Keratinocyte (primary cell): Measurements from ENCODE around the gene EEIG2.

Experiments used
- EZH2 ChIP-seq: IDR thresholded peaks from one replicate; pipeline ENCODE4 v1.6.1; 2012; ENCODE audit warnings: inconsistent platforms, mild to moderate bottlenecking, low read length, moderate library complexity
- TF ChIP-seq, protein P1 (sequence below), 3 experiments: IDR thresholded peaks in 1 of 3; conservative IDR thresholded peaks in 1 of 3; optimal IDR thresholded peaks in 1 of 3; 2 replicates in 2 of 3; 3 replicates in 1 of 3; pipeline versions ENCODE3 to v1.5.1; 2011; ENCODE audit warnings: low read length in 3 of 3, mild to moderate bottlenecking in 3 of 3, moderate library complexity in 2 of 3, control low read depth in 1 of 3, inconsistent platforms in 1 of 3; ENCODE audit not compliant: insufficient read depth in 2 of 3; ENCODE audit errors: extremely low read depth in 1 of 3

DNA sequence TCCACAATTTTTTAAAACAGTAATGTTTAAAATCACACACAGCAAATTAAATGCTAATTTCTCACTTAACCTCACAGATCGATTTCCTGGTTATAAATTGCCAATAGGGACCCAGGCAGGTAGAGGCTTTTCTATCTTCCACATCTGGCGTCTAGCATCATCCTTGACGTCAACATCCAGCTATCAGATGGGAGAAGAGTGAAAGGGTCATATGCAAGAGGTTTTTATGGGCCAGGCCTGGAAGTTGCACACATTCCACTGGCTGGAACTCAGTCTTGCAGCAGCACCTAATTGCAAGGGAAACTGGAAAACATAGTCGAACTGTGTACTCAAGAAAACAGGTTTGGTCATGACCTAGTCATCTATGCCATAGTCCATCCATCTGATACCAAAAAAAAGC lies 6.0 kb upstream of the EEIG2 start:
- TF ChIP-seq, protein P1, sequence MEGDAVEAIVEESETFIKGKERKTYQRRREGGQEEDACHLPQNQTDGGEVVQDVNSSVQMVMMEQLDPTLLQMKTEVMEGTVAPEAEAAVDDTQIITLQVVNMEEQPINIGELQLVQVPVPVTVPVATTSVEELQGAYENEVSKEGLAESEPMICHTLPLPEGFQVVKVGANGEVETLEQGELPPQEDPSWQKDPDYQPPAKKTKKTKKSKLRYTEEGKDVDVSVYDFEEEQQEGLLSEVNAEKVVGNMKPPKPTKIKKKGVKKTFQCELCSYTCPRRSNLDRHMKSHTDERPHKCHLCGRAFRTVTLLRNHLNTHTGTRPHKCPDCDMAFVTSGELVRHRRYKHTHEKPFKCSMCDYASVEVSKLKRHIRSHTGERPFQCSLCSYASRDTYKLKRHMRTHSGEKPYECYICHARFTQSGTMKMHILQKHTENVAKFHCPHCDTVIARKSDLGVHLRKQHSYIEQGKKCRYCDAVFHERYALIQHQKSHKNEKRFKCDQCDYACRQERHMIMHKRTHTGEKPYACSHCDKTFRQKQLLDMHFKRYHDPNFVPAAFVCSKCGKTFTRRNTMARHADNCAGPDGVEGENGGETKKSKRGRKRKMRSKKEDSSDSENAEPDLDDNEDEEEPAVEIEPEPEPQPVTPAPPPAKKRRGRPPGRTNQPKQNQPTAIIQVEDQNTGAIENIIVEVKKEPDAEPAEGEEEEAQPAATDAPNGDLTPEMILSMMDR (optimal IDR thresholded peaks at IDR 0.05 in 1 of 3, IDR thresholded peaks at IDR 0.05 in 1 of 3, conservative IDR thresholded peaks at IDR 0.05 in 1 of 3; ENCODE audit: extremely low read depth in 1 of 3, insufficient read depth in 2 of 3, low read length in 3 of 3) = no peak
- no peak for TF ChIP-seq EZH2
